ENCODE results near the gene PET100. TPM values are rescaled to one million over a fixed set of nuclear protein-coding genes. Genes with fewer than 3 reads are reported as not detected.

PET100 gene
- polyA plus RNA-seq, 1 donor from 2014 or later, result 105 TPM

DNA sequence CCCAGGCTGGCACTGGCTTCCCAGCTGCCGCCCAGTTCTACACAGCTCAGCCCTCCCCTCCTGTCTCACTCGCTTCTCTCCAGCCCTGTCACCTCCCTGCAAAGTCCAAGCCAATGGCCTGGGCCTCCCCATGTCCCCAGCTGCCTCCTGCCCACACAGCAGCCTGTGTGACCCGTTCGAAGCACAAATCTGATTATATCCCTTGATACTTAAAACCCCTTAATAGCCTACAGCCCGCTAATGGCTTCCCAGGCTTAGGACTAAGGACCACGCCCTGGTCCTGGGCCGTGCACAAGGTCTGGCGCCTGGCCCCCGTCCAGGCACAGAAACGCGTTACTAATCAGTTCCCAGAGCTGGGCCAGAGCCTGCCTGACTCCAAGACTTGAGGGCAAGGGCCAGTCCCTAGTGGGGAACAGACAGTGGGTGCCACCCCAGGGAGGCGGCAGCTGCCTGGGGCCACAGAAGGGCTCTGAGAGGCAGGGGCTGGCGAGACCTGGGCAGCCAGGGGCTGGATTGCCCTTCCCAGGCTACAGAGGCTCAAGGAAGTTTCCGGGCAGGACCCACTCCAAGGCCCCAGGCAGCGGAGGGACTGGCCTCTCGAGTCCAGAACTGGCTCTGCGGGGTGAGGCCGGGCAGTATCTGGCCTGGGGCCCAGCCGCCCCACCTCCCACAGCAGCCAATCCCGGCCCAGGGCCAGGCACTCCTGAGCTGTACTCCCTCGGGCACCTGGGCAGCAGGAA, 10.7 kb upstream of the PET100 start:
- no peak overlapping the region for H2AFZ ChIP-seq (ENCODE audit: low read depth, low read length)
- no peak overlapping the region for H3K27ac ChIP-seq (ENCODE audit: low read length)
- no peak for TF ChIP-seq EP300 (conservative IDR thresholded peaks at IDR 0.05; ENCODE audit: poor library complexity, severe bottlenecking)
- TF ChIP-seq TAF1 (IDR thresholded peaks at IDR 0.05; ENCODE audit: low read depth), result no peak
- TF ChIP-seq POLR2AphosphoS5 (IDR thresholded peaks at IDR 0.05), result no peak
- no peak for TF ChIP-seq SMC3 (conservative IDR thresholded peaks at IDR 0.05; ENCODE audit: poor library complexity)
- TF ChIP-seq RAD21 (conservative IDR thresholded peaks at IDR 0.05), result no peak
- TF ChIP-seq, protein P1, sequence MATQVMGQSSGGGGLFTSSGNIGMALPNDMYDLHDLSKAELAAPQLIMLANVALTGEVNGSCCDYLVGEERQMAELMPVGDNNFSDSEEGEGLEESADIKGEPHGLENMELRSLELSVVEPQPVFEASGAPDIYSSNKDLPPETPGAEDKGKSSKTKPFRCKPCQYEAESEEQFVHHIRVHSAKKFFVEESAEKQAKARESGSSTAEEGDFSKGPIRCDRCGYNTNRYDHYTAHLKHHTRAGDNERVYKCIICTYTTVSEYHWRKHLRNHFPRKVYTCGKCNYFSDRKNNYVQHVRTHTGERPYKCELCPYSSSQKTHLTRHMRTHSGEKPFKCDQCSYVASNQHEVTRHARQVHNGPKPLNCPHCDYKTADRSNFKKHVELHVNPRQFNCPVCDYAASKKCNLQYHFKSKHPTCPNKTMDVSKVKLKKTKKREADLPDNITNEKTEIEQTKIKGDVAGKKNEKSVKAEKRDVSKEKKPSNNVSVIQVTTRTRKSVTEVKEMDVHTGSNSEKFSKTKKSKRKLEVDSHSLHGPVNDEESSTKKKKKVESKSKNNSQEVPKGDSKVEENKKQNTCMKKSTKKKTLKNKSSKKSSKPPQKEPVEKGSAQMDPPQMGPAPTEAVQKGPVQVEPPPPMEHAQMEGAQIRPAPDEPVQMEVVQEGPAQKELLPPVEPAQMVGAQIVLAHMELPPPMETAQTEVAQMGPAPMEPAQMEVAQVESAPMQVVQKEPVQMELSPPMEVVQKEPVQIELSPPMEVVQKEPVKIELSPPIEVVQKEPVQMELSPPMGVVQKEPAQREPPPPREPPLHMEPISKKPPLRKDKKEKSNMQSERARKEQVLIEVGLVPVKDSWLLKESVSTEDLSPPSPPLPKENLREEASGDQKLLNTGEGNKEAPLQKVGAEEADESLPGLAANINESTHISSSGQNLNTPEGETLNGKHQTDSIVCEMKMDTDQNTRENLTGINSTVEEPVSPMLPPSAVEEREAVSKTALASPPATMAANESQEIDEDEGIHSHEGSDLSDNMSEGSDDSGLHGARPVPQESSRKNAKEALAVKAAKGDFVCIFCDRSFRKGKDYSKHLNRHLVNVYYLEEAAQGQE (IDR thresholded peaks at IDR 0.05; ENCODE audit: borderline replicate concordance), result no peak
- TF ChIP-seq, protein P2, sequence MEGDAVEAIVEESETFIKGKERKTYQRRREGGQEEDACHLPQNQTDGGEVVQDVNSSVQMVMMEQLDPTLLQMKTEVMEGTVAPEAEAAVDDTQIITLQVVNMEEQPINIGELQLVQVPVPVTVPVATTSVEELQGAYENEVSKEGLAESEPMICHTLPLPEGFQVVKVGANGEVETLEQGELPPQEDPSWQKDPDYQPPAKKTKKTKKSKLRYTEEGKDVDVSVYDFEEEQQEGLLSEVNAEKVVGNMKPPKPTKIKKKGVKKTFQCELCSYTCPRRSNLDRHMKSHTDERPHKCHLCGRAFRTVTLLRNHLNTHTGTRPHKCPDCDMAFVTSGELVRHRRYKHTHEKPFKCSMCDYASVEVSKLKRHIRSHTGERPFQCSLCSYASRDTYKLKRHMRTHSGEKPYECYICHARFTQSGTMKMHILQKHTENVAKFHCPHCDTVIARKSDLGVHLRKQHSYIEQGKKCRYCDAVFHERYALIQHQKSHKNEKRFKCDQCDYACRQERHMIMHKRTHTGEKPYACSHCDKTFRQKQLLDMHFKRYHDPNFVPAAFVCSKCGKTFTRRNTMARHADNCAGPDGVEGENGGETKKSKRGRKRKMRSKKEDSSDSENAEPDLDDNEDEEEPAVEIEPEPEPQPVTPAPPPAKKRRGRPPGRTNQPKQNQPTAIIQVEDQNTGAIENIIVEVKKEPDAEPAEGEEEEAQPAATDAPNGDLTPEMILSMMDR (IDR thresholded peaks at IDR 0.05; ENCODE audit: poor library complexity, severe bottlenecking), result no peak
- no peak for TF ChIP-seq MXI1 (conservative IDR thresholded peaks at IDR 0.05; ENCODE audit: poor library complexity, severe bottlenecking)
- no peak for TF ChIP-seq EZH2 (IDR thresholded peaks at IDR 0.05; ENCODE audit: borderline replicate concordance, insufficient read depth, low read length, poor library complexity, severe bottlenecking)
- no peaks in the 10 kb centered on the region for H3F3A ChIP-seq (ENCODE audit: insufficient read depth, low read length, poor library complexity, severe bottlenecking)
- no peak overlapping the region for H3K4me2 ChIP-seq (ENCODE audit: low read length)
- no peaks in the 10 kb centered on the region for H3K9me3 ChIP-seq (ENCODE audit: low read length)
- no peak overlapping the region for H3K9ac ChIP-seq (ENCODE audit: low read length)
- H3K9me2 ChIP-seq (ENCODE audit: insufficient read depth, low read length), result no peaks in the 10 kb centered on the region
- no peaks in the 10 kb centered on the region for H3K79me2 ChIP-seq (replicated peaks; ENCODE audit: insufficient read depth, low read length)
- no peaks in the 10 kb centered on the region for H4K20me1 ChIP-seq (ENCODE audit: insufficient read depth)
- no peaks in the 10 kb centered on the region for H3K36me3 ChIP-seq (ENCODE audit: insufficient read depth, low read length)
- H3K27me3 ChIP-seq (ENCODE audit: insufficient read depth, low read depth, low read length), result no peaks in the 10 kb centered on the region
- H3K4me3 ChIP-seq (ENCODE audit: low read length), result no peak overlapping the region

DNA sequence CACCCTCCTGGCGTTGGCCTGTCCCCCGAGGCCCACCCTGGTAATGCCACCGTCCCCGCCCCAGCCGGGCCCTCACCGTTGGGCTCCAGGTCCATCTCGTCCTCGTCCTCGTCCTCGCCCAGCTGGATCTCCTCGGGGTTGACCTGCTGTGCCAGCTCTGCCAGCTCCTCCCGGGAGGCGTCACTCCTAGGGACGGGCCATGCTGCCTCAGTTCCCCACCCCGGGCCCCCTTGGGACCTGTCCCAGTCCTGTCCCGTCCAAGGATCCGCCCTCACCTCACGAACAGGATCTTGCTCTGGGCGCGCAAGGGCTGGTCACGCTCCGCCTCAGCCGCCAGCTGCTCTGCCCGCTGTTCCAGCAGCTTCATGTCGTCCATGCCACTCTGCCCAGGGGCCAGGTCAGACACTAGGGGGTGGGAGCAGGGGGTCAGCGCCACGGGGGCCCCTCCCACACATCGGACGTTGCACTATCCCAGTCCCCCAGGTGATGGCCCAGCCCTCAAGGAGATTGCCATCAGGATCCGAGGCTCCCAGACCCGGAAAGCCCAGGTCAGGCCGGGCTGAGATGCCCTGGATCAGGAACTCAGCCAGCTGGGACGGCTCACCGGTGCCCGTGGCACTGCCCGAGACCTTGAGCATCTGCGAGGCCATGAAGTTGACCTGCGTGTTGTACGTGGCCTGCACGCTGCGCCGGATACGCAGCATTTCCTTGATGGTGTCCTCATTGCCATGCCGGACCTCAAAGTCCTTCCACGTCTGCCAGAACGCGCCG, 9.7 kb upstream of the PET100 start:
- no peaks in the 10 kb centered on the region for H3K27me3 ChIP-seq (ENCODE audit: insufficient read depth, low read depth, low read length)
- H3K79me2 ChIP-seq (replicated peaks; ENCODE audit: insufficient read depth, low read length), result no peaks in the 10 kb centered on the region
- no peak overlapping the region for H3K4me2 ChIP-seq (ENCODE audit: low read length)
- no peaks in the 10 kb centered on the region for H3K9me2 ChIP-seq (ENCODE audit: insufficient read depth, low read length)
- TF ChIP-seq, protein P1 (IDR thresholded peaks at IDR 0.05; ENCODE audit: borderline replicate concordance), result no peak
- TF ChIP-seq, protein P2 (IDR thresholded peaks at IDR 0.05; ENCODE audit: poor library complexity, severe bottlenecking), result no peak
- no peak for TF ChIP-seq MXI1 (conservative IDR thresholded peaks at IDR 0.05; ENCODE audit: poor library complexity, severe bottlenecking)
- TF ChIP-seq RAD21 (conservative IDR thresholded peaks at IDR 0.05), result no peak
- no peak for TF ChIP-seq TAF1 (IDR thresholded peaks at IDR 0.05; ENCODE audit: low read depth)
- no peak for TF ChIP-seq EP300 (conservative IDR thresholded peaks at IDR 0.05; ENCODE audit: poor library complexity, severe bottlenecking)
- TF ChIP-seq EZH2 (IDR thresholded peaks at IDR 0.05; ENCODE audit: borderline replicate concordance, insufficient read depth, low read length, poor library complexity, severe bottlenecking), result no peak
- no peak for TF ChIP-seq POLR2AphosphoS5 (IDR thresholded peaks at IDR 0.05)
- TF ChIP-seq SMC3 (conservative IDR thresholded peaks at IDR 0.05; ENCODE audit: poor library complexity), result no peak
- H3K36me3 ChIP-seq (ENCODE audit: insufficient read depth, low read length), result no peaks in the 10 kb centered on the region
- no peaks in the 10 kb centered on the region for H3F3A ChIP-seq (ENCODE audit: insufficient read depth, low read length, poor library complexity, severe bottlenecking)
- H2AFZ ChIP-seq (ENCODE audit: low read depth, low read length), result no peak overlapping the region
- no peak overlapping the region for H3K27ac ChIP-seq (ENCODE audit: low read length)
- H3K4me3 ChIP-seq (ENCODE audit: low read length), result no peak overlapping the region
- H3K9me3 ChIP-seq (ENCODE audit: low read length), result no peaks in the 10 kb centered on the region
- H3K9ac ChIP-seq (ENCODE audit: low read length), result no peak overlapping the region
- H4K20me1 ChIP-seq (ENCODE audit: insufficient read depth), result no peaks in the 10 kb centered on the region

Data from neural cell (in vitro differentiated cells).